ENCODE data around the gene PSAP. TPM values are rescaled to one million over a fixed set of nuclear protein-coding genes. Genes with fewer than 3 reads are reported as not detected.

Gene PSAP
- total RNA-seq, 1 experiment from 2014 or later = 336 TPM

DNA sequence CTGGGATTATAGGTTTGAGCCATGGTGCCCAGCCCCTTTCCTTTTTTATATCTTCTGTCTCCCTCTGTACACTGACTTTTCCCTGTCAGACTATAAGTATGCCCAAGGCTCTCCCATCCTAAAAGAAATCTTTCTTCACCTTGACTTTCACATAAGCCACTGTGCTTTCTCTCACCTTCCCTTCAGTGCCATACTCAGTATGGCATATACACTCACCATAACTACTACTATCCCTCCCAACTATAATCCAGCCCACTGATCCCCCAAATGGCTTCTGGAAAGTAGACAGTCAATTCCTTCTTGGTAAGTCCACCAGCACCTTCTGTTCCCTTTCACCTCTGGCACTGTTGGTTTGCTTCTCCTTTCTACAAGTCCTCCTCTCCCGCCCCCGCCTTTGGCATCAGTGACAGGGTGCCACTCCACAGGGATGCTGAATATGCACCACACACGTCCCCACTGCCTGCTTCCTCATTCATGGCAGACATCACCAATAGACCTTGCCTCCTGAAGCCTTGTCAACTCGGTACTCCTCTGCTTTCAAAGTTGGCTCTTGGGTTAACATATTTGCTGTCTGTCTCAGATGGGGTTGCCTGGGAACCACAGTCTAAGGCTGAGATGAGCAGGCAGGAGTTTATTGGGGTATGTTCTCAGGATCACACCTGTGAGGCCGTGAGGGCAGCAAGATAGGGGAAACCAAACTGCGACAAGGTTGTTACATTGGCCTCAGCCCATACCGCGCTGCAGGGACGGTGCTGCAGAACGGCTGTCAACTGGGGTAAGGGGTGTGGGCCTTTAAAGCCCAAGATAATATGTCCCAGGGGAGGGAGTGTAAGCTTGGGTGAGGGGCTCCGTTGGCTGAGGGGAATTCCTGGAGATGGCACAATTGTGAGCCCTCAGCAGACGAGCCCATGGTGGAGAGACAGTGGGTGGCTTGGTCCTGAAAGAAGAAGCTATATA lies 7.2 kb upstream of the PSAP start:
- H3K27ac ChIP-seq (ENCODE audit: insufficient read length, low read depth, low read length) = no peak overlapping the region
- no peak overlapping the region for H2BK12ac ChIP-seq (ENCODE audit: insufficient read length, low read depth, low read length)
- H4K5ac ChIP-seq (ENCODE audit: insufficient read length, low read depth, low read length) = no peak overlapping the region
- H3K79me1 ChIP-seq (ENCODE audit: insufficient read depth, low read depth, low read length, poor library complexity, severe bottlenecking) = no peaks in the 10 kb centered on the region
- no peak overlapping the region for H2BK120ac ChIP-seq (ENCODE audit: low read depth, low read length, poor library complexity, severe bottlenecking)
- Mint-ChIP-seq H3K27ac (no peak overlapping the region), H3K27me3 (ENCODE audit: low read depth) (no peaks in the 10 kb centered on the region), H3K36me3 (ENCODE audit: insufficient read depth in 1 of 3, low read depth in 3 of 3) (no peaks in the 10 kb centered on the region), H3K9me3 (no peaks in the 10 kb centered on the region; a peak in 1 of 5 replicates), H3K4me3 (no peak overlapping the region), H3K4me1 (peaks cover 11 to 12% of the 10 kb centered on the region in 2 experiments)
- H2BK15ac ChIP-seq (ENCODE audit: low read depth, low read length) = no peak overlapping the region
- H3K79me2 ChIP-seq (ENCODE audit: insufficient read depth, low read length) = no peaks in the 10 kb centered on the region
- no peaks in the 10 kb centered on the region for H3K27me3 ChIP-seq (ENCODE audit: insufficient read depth, low read length)
- no peak overlapping the region for H3K14ac ChIP-seq (ENCODE audit: insufficient read depth, low read length)
- H3K56ac ChIP-seq (ENCODE audit: insufficient read length, low read depth, low read length) = no peak overlapping the region
- H3K4ac ChIP-seq (ENCODE audit: low read depth, low read length) = no peak overlapping the region; the same call in 1 of the 2 replicates
- no peaks in the 10 kb centered on the region for H4K20me1 ChIP-seq (ENCODE audit: control insufficient read depth, insufficient read depth, insufficient read length)
- H3K4me1 ChIP-seq (ENCODE audit: insufficient read depth, low read length) = no peaks in the 10 kb centered on the region
- no peak overlapping the region for H4K8ac ChIP-seq (replicated peaks; ENCODE audit: insufficient read length, low read depth, low read length)
- TF ChIP-seq CTCF (conservative IDR thresholded peaks at IDR 0.05) = no peak
- no peak overlapping the region for H3K4me2 ChIP-seq (ENCODE audit: insufficient read depth, insufficient read length, low read length)
- H2BK5ac ChIP-seq (ENCODE audit: insufficient read length, low read length) = no peak overlapping the region
- no peak for DNase-seq
- no peak overlapping the region for H3K9ac ChIP-seq (ENCODE audit: extremely low read depth, insufficient read length, low read length)
- H4K91ac ChIP-seq (ENCODE audit: insufficient read length, low read depth, low read length) = no peak overlapping the region
- H3K18ac ChIP-seq (ENCODE audit: insufficient read length, low read depth, low read length) = no peak overlapping the region
- no CpG with 5 or more reads among the region's 12 CpGs for WGBS (ENCODE audit: extremely low coverage, insufficient read length, low lambda C conversion rate)
- no peak overlapping the region for H3T11ph ChIP-seq (ENCODE audit: low read length)
- no peak overlapping the region for H2AK5ac ChIP-seq (ENCODE audit: insufficient read length, low read length)
- no peaks in the 10 kb centered on the region for H3K23me2 ChIP-seq (ENCODE audit: insufficient read length, low read depth, low read length, poor library complexity, severe bottlenecking)
- no peak overlapping the region for H2BK20ac ChIP-seq (ENCODE audit: low read depth, low read length, poor library complexity, severe bottlenecking)
- H3K23ac ChIP-seq (ENCODE audit: insufficient read length, low read depth, low read length) = no peak overlapping the region
- no peak overlapping the region for H2AFZ ChIP-seq (ENCODE audit: low read length)
- H3K9me3 ChIP-seq (ENCODE audit: control insufficient read depth, low read depth, low read length) = no peaks in the 10 kb centered on the region

Measured in H9 (cell line).